K562 (cell line): ENCODE data around the gene EXTL1. TPM values are rescaled to one million over a fixed set of nuclear protein-coding genes. Genes with fewer than 3 reads are reported as not detected.

ENCODE experiments used
- ATAC-seq: fragments of 200-7000 bp; cut with Tn5 transposase; 3 replicates; pipeline ENCODE4 v1.9.1; 2020; ENCODE audit warnings: moderate library complexity
- BruUV-seq: library from RNA; stranded (reverse); fragments of 400-500 nt; replicated peaks from 2 replicates; lab custom pipeline; 2021; lab: Mats Ljungman, UMichigan
- CTCF ChIA-PET: fragments of 300-600 bp; formaldehyde crosslinking; extraction: SDS; loops from one replicate; lab custom pipeline; 2021; ENCODE audit warnings: low intra/inter-chr PET ratio; lab: Yijun Ruan, JAX
- POLR2A ChIA-PET: fragments of 300-600, 350-650 bp; sonication (Branson Sonifier 250); formaldehyde crosslinking; extraction: SDS; loops from one replicate; lab custom pipeline; 2021; ENCODE audit warnings: antibody characterized with exemption, inconsistent platforms; lab: Yijun Ruan, JAX
- DNase-seq, 4 experiments: peaks; one replicate each; pipeline versions ENCODE4 v3.0.0 to v3.0.0-alpha.2; 2011 to 2018; ENCODE audit warnings: low spot score in 3 of 4, mixed read lengths in 3 of 4; ENCODE audit errors: extremely low read depth in 1 of 4
- FAIRE-seq: peaks from 2 replicates; lab custom pipeline; 2011; peaks lifted over from hg19 to GRCh38; lab: Jason Lieb, UNC
- H2AFZ ChIP-seq: 2 replicates; pipeline ENCODE4 v1.6.0; 2011; ENCODE audit warnings: low read depth, low read length, control low read depth, inconsistent platforms
- H3K27ac ChIP-seq: fragments of 200-600 bp; 3 replicates; pipeline ENCODE4 v1.8.0; 2011; ENCODE audit warnings: low read depth, mild to moderate bottlenecking, control low read depth, inconsistent platforms, low read length, moderate library complexity, mixed read lengths; ENCODE audit errors: extremely low read depth
- H3K27me3 ChIP-seq, 2 experiments: fragments of 300-600 bp in 1 of 2; 2 replicates in 1 of 2; 3 replicates in 1 of 2; pipeline versions ENCODE4 v1.6.0 to v1.8.0; 2011; ENCODE audit warnings: inconsistent platforms in 2 of 2, low read length in 2 of 2, mild to moderate bottlenecking in 1 of 2, mixed read lengths in 1 of 2, moderate library complexity in 1 of 2; ENCODE audit not compliant: control insufficient read depth in 2 of 2, insufficient read depth in 2 of 2
- H3K36me3 ChIP-seq: fragments of 300-600 bp; 3 replicates; pipeline ENCODE4 v1.8.0; 2011; ENCODE audit warnings: mild to moderate bottlenecking, low read length, inconsistent platforms; ENCODE audit not compliant: control insufficient read depth, insufficient read depth
- H3K4me1 ChIP-seq, 2 experiments: fragments of 200-600 bp in 1 of 2; replicated peaks in 1 of 2; 2 replicates in 1 of 2; 3 replicates in 1 of 2; pipeline versions ENCODE4 v1.5.1 to v1.8.0; 2011; ENCODE audit warnings: inconsistent platforms in 2 of 2, low read length in 2 of 2, mild to moderate bottlenecking in 1 of 2, mixed read lengths in 1 of 2, moderate library complexity in 1 of 2; ENCODE audit not compliant: control insufficient read depth in 2 of 2, insufficient read depth in 2 of 2
- H3K4me2 ChIP-seq: 2 replicates; pipeline ENCODE4 v1.6.1; 2011; ENCODE audit warnings: low read length, control low read depth, inconsistent platforms, mixed read lengths; ENCODE audit not compliant: insufficient read depth
- H3K4me3 ChIP-seq: fragments of 200-600 bp; sonication (generic), shearing (Covaris generic); 2 replicates; pipeline ENCODE4 v1.5.1; 2016; ENCODE audit warnings: control low read depth, inconsistent platforms
- H3K79me2 ChIP-seq: fragments of 200-600 bp; 3 replicates; pipeline ENCODE4 v1.8.0; 2011; ENCODE audit warnings: low read length, inconsistent platforms; ENCODE audit not compliant: control insufficient read depth, insufficient read depth
- H3K9ac ChIP-seq, 2 experiments: 2 replicates each; pipeline versions ENCODE4 v1.6.0 to v1.6.1; 2011; ENCODE audit warnings: low read depth in 2 of 2, low read length in 2 of 2, control low read depth in 1 of 2, inconsistent platforms in 1 of 2, mild to moderate bottlenecking in 1 of 2, mixed read lengths in 1 of 2; ENCODE audit not compliant: insufficient read depth in 1 of 2
- H3K9me1 ChIP-seq: one replicate; pipeline ENCODE4 v1.6.0; 2011; ENCODE audit warnings: inconsistent platforms, mild to moderate bottlenecking, low read length, moderate library complexity; ENCODE audit not compliant: control insufficient read depth, insufficient read depth
- H3K9me3 ChIP-seq: replicated peaks from 2 replicates; pipeline ENCODE4 v1.5.1; 2011; ENCODE audit warnings: low read depth, low read length, inconsistent platforms; ENCODE audit not compliant: control insufficient read depth, insufficient read depth
- H4K20me1 ChIP-seq: replicated peaks from 2 replicates; pipeline ENCODE4 v1.6.1; 2011; ENCODE audit warnings: low read length, inconsistent platforms, mixed read lengths; ENCODE audit not compliant: control insufficient read depth, insufficient read depth
- BCL6 ChIP-seq: fragments of 250-450 bp; sonication (Bioruptor Pico); IDR thresholded peaks from 2 replicates; pipeline ENCODE4 v1.4.0; 2020
- BCOR ChIP-seq: fragments of 450-650 bp; IDR thresholded peaks from 2 replicates; pipeline ENCODE4 v1.6.1; 2016
- ESRRA ChIP-seq: fragments of 450-650 bp; IDR thresholded peaks from 2 replicates; pipeline ENCODE4 v1.6.1; 2014; ENCODE audit warnings: low read depth, mild to moderate bottlenecking, moderate library complexity, borderline replicate concordance
- EZH2 ChIP-seq: IDR thresholded peaks from 2 replicates; pipeline ENCODE4 v1.6.1; 2012; ENCODE audit warnings: low read depth, mild to moderate bottlenecking, inconsistent platforms, low read length, borderline replicate concordance
- KDM1A ChIP-seq, 2 experiments: fragments of 450-650 bp; IDR thresholded peaks; 2 replicates each; pipeline ENCODE4 v1.6.1; 2016; ENCODE audit warnings: mild to moderate bottlenecking in 2 of 2
- RBM25 ChIP-seq: fragments of 200-400 bp; formaldehyde crosslinking; IDR thresholded peaks from 2 replicates; pipeline ENCODE4 v1.6.1; 2018; ENCODE audit warnings: low read length, low read depth, moderate library complexity; ENCODE audit not compliant: severe bottlenecking
- WGBS: fragments of 100-300 bp; shearing (Covaris generic); methylation state at CpG from one replicate; pipeline ENCODE4 v1.1.6; 2016; ENCODE audit warnings: low coverage, mixed read lengths; ENCODE audit not compliant: insufficient coverage; ENCODE audit errors: missing lambda C conversion rate; 5-methylcytosine and 5-hydroxymethylcytosine counted together
- in situ Hi-C: fragments of 300-500 bp; cut with MboI; formaldehyde crosslinking; loops from 4 replicates; pipeline ENCODE4 v1.15.0; 2018; ENCODE audit warnings: inconsistent platforms, mixed read lengths
- intact Hi-C: fragments of 100-400 bp; cut with micrococcal nuclease; formaldehyde crosslinking; loops from 2 replicates; pipeline ENCODE4 v1.14.2; 2022
- polyA plus RNA-seq, 8 experiments: library from polyadenylated mRNA; depleted of rRNA in 4 of 8; stranded (reverse) in 5 of 8; unstranded in 3 of 8; fragments of >200 nt; fragmentation: Nextera tagmentation in 2 of 8; fragmentation: Illumina TruSeq in 1 of 8; extraction: Ambion mirVana in 2 of 8; extraction: Trizol in 1 of 8; gene quantifications; 2 replicates each; pipeline versions ENCODE4 v1.2.1 to v1.2.3, GENCODE V29; 2011 to 2014; ENCODE audit warnings: inconsistent platforms in 1 of 8, missing spikeins in 1 of 8
- total RNA-seq, 7 experiments: library from RNA; depleted of rRNA in 6 of 7; stranded (reverse); fragments of >200 nt in 6 of 7; fragmentation: Illumina TruSeq in 2 of 7; extraction: Trizol in 2 of 7; gene quantifications; 2 replicates each; pipeline versions ENCODE4 v1.2.1 to v1.2.3, GENCODE V29; 2011 to 2021; ENCODE audit warnings: low replicate concordance in 1 of 7
- TF ChIP-seq, protein P1 (sequence below), 2 experiments: fragments of 450-650 bp in 1 of 2; sonication (generic) in 1 of 2; formaldehyde crosslinking in 1 of 2; IDR thresholded peaks; 2 replicates each; pipeline versions ENCODE4 v1.7.1 to v1.9.0; 2016 to 2022; ENCODE audit warnings: inconsistent platforms in 1 of 2, mild to moderate bottlenecking in 1 of 2, missing genetic modification reagents in 1 of 2
- TF ChIP-seq, protein P2 (sequence below), 2 experiments: fragments of 450-650 bp in 1 of 2; IDR thresholded peaks; 2 replicates each; pipeline ENCODE4 v1.6.1; 2011 to 2017; ENCODE audit warnings: low read depth in 2 of 2, antibody characterized with exemption in 1 of 2, borderline replicate concordance in 1 of 2, low read length in 1 of 2, mild to moderate bottlenecking in 1 of 2, mixed read lengths in 1 of 2; ENCODE audit not compliant: control insufficient read depth in 1 of 2

The EXTL1 gene
- total and polyA plus RNA-seq, 9 of the 15 experiments (the other 6 are each of a cell fraction or from before 2014, with no cell fraction given): 0.04 to 0.23 (median 0.08) TPM; not detected in 3

DNA sequence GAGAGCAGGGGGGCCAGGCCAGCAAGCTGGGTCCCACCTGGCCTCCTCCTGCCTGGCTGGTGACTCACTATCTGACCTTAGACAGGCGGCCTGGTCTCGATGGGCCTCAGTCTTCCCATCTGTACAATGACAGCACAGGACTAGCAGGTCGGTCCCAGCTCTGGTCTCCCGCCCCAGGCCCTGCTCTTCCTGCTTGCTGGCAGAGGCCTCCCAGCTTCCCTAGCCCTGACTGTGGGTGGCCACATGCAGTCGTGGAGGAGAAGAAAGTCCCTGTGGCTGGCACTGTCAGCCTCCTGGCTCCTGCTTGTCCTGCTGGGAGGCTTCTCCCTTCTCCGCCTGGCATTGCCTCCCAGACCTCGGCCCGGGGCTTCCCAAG is 817 bp downstream of the EXTL1 start:
- BruUV-seq: no TSS peak
- Histone ChIP-seq H3K27ac (no peak overlapping the region), H3K4me2 (no peak overlapping the region), H4K20me1 (no peaks in the 10 kb centered on the region), H3K27me3 (no peaks in the 10 kb centered on the region), H3K9ac (peak overlapping the region in 1 of 2 experiments; percentile 57; a peak in 2 of 4 replicates), H2AFZ (no peak overlapping the region), H3K4me3 (no peak overlapping the region), H3K36me3 (no peaks in the 10 kb centered on the region), H3K79me2 (no peaks in the 10 kb centered on the region), H3K9me3 (no peaks in the 10 kb centered on the region), H3K9me1 (no peaks in the 10 kb centered on the region), H3K4me1 (peaks cover 4 to 24% of the 10 kb centered on the region in 2 experiments; a peak in 4 of 5 replicates)
- 64% methylated on average over 8 of the region's 8 CpGs for WGBS
- ChIA-PET POLR2A (interaction anchor here (0.5 to 1.9 kb wide), 5 partner anchors 12 to 1052 kb away, joined by 3 to 9 read pairs (median 4); no protein-coding TSS in a partner anchor), CTCF (no interaction called here)
- no peak for ATAC-seq
- DNase-seq: no peak
- FAIRE-seq: no peak
- intact Hi-C loops: no loop called here
- TF ChIP-seq BCL6 (CRISPR knock-in tag): no peak
- no peak for TF ChIP-seq EZH2
- peak; percentile 70 for TF ChIP-seq BCOR
- TF ChIP-seq, protein P1, sequence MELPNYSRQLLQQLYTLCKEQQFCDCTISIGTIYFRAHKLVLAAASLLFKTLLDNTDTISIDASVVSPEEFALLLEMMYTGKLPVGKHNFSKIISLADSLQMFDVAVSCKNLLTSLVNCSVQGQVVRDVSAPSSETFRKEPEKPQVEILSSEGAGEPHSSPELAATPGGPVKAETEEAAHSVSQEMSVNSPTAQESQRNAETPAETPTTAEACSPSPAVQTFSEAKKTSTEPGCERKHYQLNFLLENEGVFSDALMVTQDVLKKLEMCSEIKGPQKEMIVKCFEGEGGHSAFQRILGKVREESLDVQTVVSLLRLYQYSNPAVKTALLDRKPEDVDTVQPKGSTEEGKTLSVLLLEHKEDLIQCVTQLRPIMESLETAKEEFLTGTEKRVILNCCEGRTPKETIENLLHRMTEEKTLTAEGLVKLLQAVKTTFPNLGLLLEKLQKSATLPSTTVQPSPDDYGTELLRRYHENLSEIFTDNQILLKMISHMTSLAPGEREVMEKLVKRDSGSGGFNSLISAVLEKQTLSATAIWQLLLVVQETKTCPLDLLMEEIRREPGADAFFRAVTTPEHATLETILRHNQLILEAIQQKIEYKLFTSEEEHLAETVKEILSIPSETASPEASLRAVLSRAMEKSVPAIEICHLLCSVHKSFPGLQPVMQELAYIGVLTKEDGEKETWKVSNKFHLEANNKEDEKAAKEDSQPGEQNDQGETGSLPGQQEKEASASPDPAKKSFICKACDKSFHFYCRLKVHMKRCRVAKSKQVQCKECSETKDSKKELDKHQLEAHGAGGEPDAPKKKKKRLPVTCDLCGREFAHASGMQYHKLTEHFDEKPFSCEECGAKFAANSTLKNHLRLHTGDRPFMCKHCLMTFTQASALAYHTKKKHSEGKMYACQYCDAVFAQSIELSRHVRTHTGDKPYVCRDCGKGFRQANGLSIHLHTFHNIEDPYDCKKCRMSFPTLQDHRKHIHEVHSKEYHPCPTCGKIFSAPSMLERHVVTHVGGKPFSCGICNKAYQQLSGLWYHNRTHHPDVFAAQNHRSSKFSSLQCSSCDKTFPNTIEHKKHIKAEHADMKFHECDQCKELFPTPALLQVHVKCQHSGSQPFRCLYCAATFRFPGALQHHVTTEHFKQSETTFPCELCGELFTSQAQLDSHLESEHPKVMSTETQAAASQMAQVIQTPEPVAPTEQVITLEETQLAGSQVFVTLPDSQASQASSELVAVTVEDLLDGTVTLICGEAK (IDR thresholded peaks at IDR 0.05): no peak
- TF ChIP-seq, protein P1 (CRISPR knock-in tag; IDR thresholded peaks at IDR 0.05): peak; percentile 28; the same call in 1 of the 2 replicates
- peak; percentile 73 for TF ChIP-seq RBM25
- peak; percentile 75; the same call in 1 of the 2 replicates for TF ChIP-seq ESRRA
- TF ChIP-seq KDM1A (IDR thresholded peaks at IDR 0.05): peak; percentile 23 to 66; a peak in 3 of 4 replicates
- TF ChIP-seq, protein P2, sequence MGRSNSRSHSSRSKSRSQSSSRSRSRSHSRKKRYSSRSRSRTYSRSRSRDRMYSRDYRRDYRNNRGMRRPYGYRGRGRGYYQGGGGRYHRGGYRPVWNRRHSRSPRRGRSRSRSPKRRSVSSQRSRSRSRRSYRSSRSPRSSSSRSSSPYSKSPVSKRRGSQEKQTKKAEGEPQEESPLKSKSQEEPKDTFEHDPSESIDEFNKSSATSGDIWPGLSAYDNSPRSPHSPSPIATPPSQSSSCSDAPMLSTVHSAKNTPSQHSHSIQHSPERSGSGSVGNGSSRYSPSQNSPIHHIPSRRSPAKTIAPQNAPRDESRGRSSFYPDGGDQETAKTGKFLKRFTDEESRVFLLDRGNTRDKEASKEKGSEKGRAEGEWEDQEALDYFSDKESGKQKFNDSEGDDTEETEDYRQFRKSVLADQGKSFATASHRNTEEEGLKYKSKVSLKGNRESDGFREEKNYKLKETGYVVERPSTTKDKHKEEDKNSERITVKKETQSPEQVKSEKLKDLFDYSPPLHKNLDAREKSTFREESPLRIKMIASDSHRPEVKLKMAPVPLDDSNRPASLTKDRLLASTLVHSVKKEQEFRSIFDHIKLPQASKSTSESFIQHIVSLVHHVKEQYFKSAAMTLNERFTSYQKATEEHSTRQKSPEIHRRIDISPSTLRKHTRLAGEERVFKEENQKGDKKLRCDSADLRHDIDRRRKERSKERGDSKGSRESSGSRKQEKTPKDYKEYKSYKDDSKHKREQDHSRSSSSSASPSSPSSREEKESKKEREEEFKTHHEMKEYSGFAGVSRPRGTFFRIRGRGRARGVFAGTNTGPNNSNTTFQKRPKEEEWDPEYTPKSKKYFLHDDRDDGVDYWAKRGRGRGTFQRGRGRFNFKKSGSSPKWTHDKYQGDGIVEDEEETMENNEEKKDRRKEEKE (IDR thresholded peaks at IDR 0.05; ENCODE audit: borderline replicate concordance in 1 of 2, control insufficient read depth in 1 of 2, low read depth in 2 of 2, low read length in 1 of 2): no peak
- in situ Hi-C loops: no loop called here
